Measurements from ENCODE around the gene CD79A. TPM values are rescaled to one million over a fixed set of nuclear protein-coding genes. Genes with fewer than 3 reads are reported as not detected.

CD79A gene
- total RNA-seq, 2 donors from 2014 or later = 3.3 to 7.0 TPM

DNA sequence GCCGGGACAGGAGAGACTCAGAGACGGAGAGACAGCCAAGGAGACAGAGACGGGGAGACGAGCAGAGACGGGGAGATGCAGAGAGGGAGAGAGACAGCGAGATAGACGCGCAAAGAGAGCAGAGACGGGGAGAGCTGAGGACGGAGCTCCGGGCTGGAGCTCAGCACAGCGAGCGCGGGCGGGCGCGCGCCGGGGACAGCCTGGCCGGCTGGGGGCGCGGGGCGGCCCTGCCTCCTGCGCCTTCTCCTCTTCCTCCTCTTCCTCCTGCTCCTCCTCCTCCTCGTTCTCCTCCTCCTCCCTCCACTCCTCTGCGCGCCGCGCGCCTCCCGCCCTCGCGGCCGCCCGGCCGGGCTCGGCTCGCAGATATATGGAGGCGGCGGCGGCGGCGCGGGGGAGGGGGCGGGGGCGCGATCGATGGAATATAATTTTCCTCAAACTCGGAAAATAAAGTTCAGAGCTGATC lies 51.2 kb downstream of the CD79A start, which contains the start of gene ERFL:
Gene ERFL (minus strand): TSS at position 229 of the 463 bp plus-strand sequence. CDS start 15,530 bp downstream, outside the sequence.
- peak within 1 kb of the TSS in 1 of 2 donors; percentile 7 for H3K27ac Mint-ChIP-seq
- no peaks in the 10 kb centered on the region for H3K36me3 Mint-ChIP-seq
- H3K9me3 Mint-ChIP-seq = no peaks in the 10 kb centered on the region
- ATAC-seq = peak; percentile 59 to 63
- DNase-seq (ENCODE audit: low spot score in 2 of 2) = no peak

DNA sequence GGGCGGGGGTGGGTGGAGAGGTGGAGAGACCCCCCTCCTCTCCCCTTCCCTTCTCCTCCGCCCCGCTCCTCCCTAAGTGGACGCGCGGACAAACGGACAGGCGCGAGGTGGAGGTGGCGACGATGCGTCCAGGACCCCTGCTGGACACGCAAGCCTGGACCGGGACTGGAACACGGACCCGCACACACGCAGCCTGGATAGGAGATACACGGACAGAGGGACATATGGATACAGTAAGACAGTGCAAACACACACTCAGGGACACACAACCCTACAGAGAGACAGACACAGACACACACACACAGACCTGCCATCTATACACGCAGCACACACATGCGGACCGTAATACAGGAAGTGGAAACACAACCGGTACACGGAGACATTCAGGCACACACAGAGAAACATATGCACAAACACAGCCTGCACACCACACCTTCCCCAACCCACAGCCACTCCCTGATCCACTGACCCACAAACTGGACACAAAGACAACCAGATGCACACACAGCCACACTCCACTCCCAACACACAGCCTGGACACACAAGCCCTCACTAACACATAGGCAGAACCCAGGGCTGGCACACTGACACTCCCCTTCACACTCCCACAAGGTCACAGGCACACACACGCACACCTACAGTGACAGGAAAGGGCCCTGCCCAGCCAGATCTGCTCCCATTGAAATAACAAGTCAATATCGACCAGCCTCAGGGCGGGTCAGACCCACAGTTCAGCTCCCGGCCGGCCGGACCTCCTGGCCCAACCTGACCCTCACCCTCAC lies 51.9 kb downstream of the CD79A start:
- Mint-ChIP-seq H3K27ac (peak overlapping the region in 1 of 2 donors; percentile 7), H3K9me3 (no peaks in the 10 kb centered on the region), H3K36me3 (no peaks in the 10 kb centered on the region)
- DNase-seq (ENCODE audit: low spot score in 2 of 2) (no peak), ATAC-seq (peak; percentile 53 to 70)

DNA sequence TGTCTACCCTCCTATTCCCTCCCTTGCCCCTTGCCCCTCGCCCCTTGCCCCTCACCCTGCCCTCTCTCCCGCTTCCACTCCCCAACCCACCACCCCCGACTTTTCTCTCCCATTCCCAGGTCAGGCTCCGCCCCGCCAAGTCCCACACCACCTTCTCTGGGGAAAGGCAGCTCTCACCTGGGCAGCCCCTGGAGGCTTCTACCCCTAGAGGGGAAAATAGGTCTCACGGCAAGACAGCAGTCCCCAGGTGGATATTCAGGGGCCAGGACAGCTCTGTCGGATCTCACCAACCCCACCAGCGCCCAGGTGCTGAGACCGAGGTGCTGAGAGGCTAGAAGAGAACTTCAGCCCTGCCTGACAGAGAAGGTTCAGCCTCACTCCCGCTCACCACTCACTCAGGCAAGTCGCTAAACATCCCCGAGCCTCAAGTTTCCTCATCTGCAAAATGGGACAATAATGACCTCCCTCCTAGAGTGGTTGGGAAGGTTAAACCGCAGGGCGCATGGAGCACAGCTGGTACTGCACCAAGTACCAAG lies 52.5 kb downstream of the CD79A start:
- H3K27ac Mint-ChIP-seq = peak overlapping the region in 1 of 2 donors; percentile 7
- no peak for ATAC-seq

DNA sequence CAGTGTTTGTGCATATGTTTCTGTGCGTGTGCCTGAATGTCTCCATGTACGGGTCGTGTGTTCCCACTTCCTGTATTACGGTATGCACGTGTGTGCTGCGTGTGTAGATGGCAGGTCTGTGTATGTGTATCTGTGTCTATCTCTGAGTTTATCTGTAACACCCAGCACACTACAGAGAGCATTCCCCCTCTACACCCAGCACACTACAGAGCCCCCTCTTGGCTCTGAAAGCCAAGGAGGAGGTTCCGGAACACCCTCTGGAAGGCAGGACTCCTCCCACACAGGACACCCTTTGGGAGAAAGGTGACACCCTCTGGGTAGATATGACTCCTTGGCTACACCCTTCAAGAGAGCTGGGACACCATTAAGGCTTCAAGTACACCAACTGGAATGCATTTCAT lies 53.2 kb downstream of the CD79A start:
- H3K27ac Mint-ChIP-seq = peak overlapping the region in 1 of 2 donors; percentile 12
- ATAC-seq (no peak), DNase-seq (ENCODE audit: low spot score in 2 of 2) (no peak)
- no peaks in the 10 kb centered on the region for H3K9me3 Mint-ChIP-seq
- no peaks in the 10 kb centered on the region for H3K36me3 Mint-ChIP-seq

More for the DNA sequence above, 52.5 kb downstream of the CD79A start:
- H3K36me3 Mint-ChIP-seq = no peaks in the 10 kb centered on the region
- no peak for DNase-seq (ENCODE audit: low spot score in 2 of 2)
- H3K9me3 Mint-ChIP-seq = no peaks in the 10 kb centered on the region

Other genes starting within 250 kb of the CD79A start
- gene CEACAM7, start 189.0 kb upstream of the CD79A start, total RNA-seq = not detected
- not detected for gene CEACAM5, start 168.7 kb upstream of the CD79A start, total RNA-seq
- gene CEACAM6, start 121.7 kb upstream of the CD79A start, total RNA-seq = not detected
- not detected for gene CEACAM3, start 80.7 kb upstream of the CD79A start, total RNA-seq
- gene LYPD4, start 32.6 kb upstream of the CD79A start, total RNA-seq = not detected
- not detected for gene DMRTC2, start 32.2 kb upstream of the CD79A start, total RNA-seq
- gene RPS19, start 17.0 kb upstream of the CD79A start, total RNA-seq = 1,000 to 10,000 TPM; 3,521 to 4,779 TPM
- gene ARHGEF1, start 5.9 kb downstream of the CD79A start, total RNA-seq = 100 to 1,000 TPM; 361 to 383 TPM
- 1 to 10 TPM; 1.7 to 2.9 TPM for gene ERFL, start 51.2 kb downstream of the CD79A start, total RNA-seq
- gene RABAC1, start 82.0 kb downstream of the CD79A start, total RNA-seq = 10 to 100 TPM; 39.8 to 46.0 TPM
- gene ATP1A3, start 117.0 kb downstream of the CD79A start, total RNA-seq = 1 to 10 TPM; 2.0 to 4.0 TPM
- gene GRIK5, start 192.9 kb downstream of the CD79A start, total RNA-seq = 1 to 10 TPM; 3.5 to 4.0 TPM
- 10 to 100 TPM; 12.5 to 13.9 TPM for gene ZNF574, start 198.9 kb downstream of the CD79A start, total RNA-seq

Data from activated naive CD4-positive, alpha-beta T cell treated with anti-CD3 and anti-CD28 coated beads, Interleukin-2, amount 50 U/mL, for 72 hours (primary cell).